OCI-LY1 (cell line): ENCODE results near the gene MCAT.

ENCODE experiments used
- CTCF ChIP-seq: fragments of 200-600 bp; sonication (generic), shearing (Covaris generic); IDR thresholded peaks from 2 replicates; pipeline ENCODE4 v1.5.1; 2017; ENCODE audit warnings: mild to moderate bottlenecking, antibody characterized with exemption, low read length, moderate library complexity, mixed read lengths
- EZH2 ChIP-seq: fragments of 200-600 bp; sonication (generic), shearing (Covaris generic); IDR thresholded peaks from 2 replicates; pipeline ENCODE4 v1.8.0; 2017; ENCODE audit warnings: borderline replicate concordance, mixed run types, mild to moderate bottlenecking, antibody characterized with exemption, low read length, moderate library complexity, mixed read lengths

- TF ChIP-seq CTCF, result no peak
- no peak for TF ChIP-seq EZH2
Measured at GRCh38 chr22:43153899-43154298, 10.7 kb upstream of the MCAT start.
